GM23338 (cell line): ENCODE results near the gene CLASRP. TPM values are rescaled to one million over a fixed set of nuclear protein-coding genes. Genes with fewer than 3 reads are reported as not detected.
"Not testable (repeated sequence)": the region's sequence is repeated elsewhere in the genome, so short reads cannot be mapped to it uniquely, and the experiment has no call there.

Experiments
- ATAC-seq: fragments of 200-7000 bp; cut with Tn5 transposase; 3 replicates; pipeline ENCODE4 v1.9.1; 2020
- DNase-seq: peaks from one replicate; pipeline ENCODE4 v3.0.0-alpha.2; 2015; ENCODE audit warnings: low spot score
- H2AFZ ChIP-seq: fragments of 200-600 bp; sonication (generic); 2 replicates; pipeline ENCODE4 v1.8.0; 2016; ENCODE audit warnings: antibody characterized with exemption, mild to moderate bottlenecking, moderate library complexity
- H3F3A ChIP-seq: fragments of 200-600 bp; sonication (generic); replicated peaks from 2 replicates; pipeline ENCODE4 v1.8.0; 2017; ENCODE audit warnings: antibody characterized with exemption, mixed run types, low read depth
- H3K27ac ChIP-seq: fragments of 200-600 bp; sonication (generic); 2 replicates; pipeline ENCODE4 v1.6.1; 2016; ENCODE audit warnings: low read depth
- H3K27me3 ChIP-seq: fragments of 200-600 bp; sonication (generic); 2 replicates; pipeline ENCODE4 v1.8.0; 2016; ENCODE audit warnings: mild to moderate bottlenecking, mixed run types, moderate library complexity; ENCODE audit not compliant: insufficient read depth
- H3K36me3 ChIP-seq: fragments of 200-600 bp; sonication (generic); 2 replicates; pipeline ENCODE4 v1.8.0; 2016; ENCODE audit warnings: mild to moderate bottlenecking; ENCODE audit not compliant: insufficient read depth
- H3K4me1 ChIP-seq: fragments of 200-600 bp; sonication (generic); 2 replicates; pipeline ENCODE4 v1.8.0; 2016; ENCODE audit warnings: mild to moderate bottlenecking, moderate library complexity; ENCODE audit not compliant: insufficient read depth
- H3K4me2 ChIP-seq: fragments of 200-600 bp; sonication (generic); 2 replicates; pipeline ENCODE4 v1.7.1; 2017; ENCODE audit warnings: mixed run types
- H3K4me3 ChIP-seq: fragments of 200-600 bp; sonication (generic); 2 replicates; pipeline ENCODE4 v1.6.1; 2016; ENCODE audit warnings: mixed run types
- H3K79me2 ChIP-seq: fragments of 200-600 bp; sonication (generic); replicated peaks from 2 replicates; pipeline ENCODE4 v1.8.0; 2017; ENCODE audit warnings: mild to moderate bottlenecking; ENCODE audit not compliant: insufficient read depth
- H3K9me2 ChIP-seq: fragments of 200-600 bp; sonication (generic); 2 replicates; pipeline ENCODE4 v1.8.0; 2017; ENCODE audit not compliant: insufficient read depth
- H4K20me1 ChIP-seq: fragments of 200-600 bp; sonication (generic); replicated peaks from 2 replicates; pipeline ENCODE4 v1.8.0; 2017; ENCODE audit warnings: mild to moderate bottlenecking; ENCODE audit not compliant: insufficient read depth
- H3K27ac Mint-ChIP-seq: 2 replicates; pipeline ENCODE4 v1.8.0; 2020; ENCODE audit warnings: inconsistent platforms, mild to moderate bottlenecking, moderate library complexity, mixed read lengths
- H3K27me3 Mint-ChIP-seq: 3 replicates; pipeline ENCODE4 v1.8.0; 2022; ENCODE audit warnings: low read depth, mild to moderate bottlenecking, moderate library complexity, mixed read lengths, inconsistent platforms; ENCODE audit not compliant: insufficient read depth, poor library complexity
- H3K36me3 Mint-ChIP-seq: 3 replicates; pipeline ENCODE4 v1.8.0; 2021; ENCODE audit warnings: low read depth, mild to moderate bottlenecking, inconsistent platforms, moderate library complexity, mixed read lengths
- H3K4me1 Mint-ChIP-seq: 3 replicates; pipeline ENCODE4 v1.8.0; 2020; ENCODE audit warnings: mild to moderate bottlenecking, inconsistent platforms, mixed read lengths
- H3K4me3 Mint-ChIP-seq: 3 replicates; pipeline ENCODE4 v1.8.0; 2021; ENCODE audit warnings: moderate library complexity, mild to moderate bottlenecking, inconsistent platforms, mixed read lengths
- H3K9me3 Mint-ChIP-seq: 3 replicates; pipeline ENCODE4 v1.8.0; 2020; ENCODE audit warnings: moderate library complexity, mild to moderate bottlenecking, inconsistent platforms, mixed read lengths
- CREB1 ChIP-seq: fragments of 250-450 bp; sonication (Bioruptor Pico); IDR thresholded peaks from 2 replicates; pipeline ENCODE4 v1.5.0; 2020; ENCODE audit warnings: low read depth, mild to moderate bottlenecking, moderate library complexity
- CTCF ChIP-seq, 2 experiments: fragments of 200-600 bp in 1 of 2; sonication (generic) in 1 of 2; conservative IDR thresholded peaks; 2 replicates each; pipeline versions ENCODE4 v1.5.1 to v1.6.1; 2016 to 2017; ENCODE audit warnings: antibody characterized with exemption in 2 of 2, low read depth in 2 of 2, mild to moderate bottlenecking in 2 of 2, moderate library complexity in 1 of 2
- POLR2AphosphoS5 ChIP-seq: IDR thresholded peaks from 2 replicates; pipeline ENCODE4 v1.6.1; 2016; ENCODE audit warnings: antibody characterized with exemption, low read depth
- ZNF114 ChIP-seq: fragments of 250-450 bp; sonication (Bioruptor Pico); IDR thresholded peaks from 2 replicates; pipeline ENCODE4 v1.5.0; 2020; ENCODE audit warnings: mild to moderate bottlenecking, moderate library complexity
- ZNF462 ChIP-seq: fragments of 250-450 bp; sonication (Bioruptor Pico); IDR thresholded peaks from 2 replicates; pipeline ENCODE4 v1.5.0; 2020; ENCODE audit warnings: mild to moderate bottlenecking, moderate library complexity
- polyA plus RNA-seq: library from polyadenylated mRNA; unstranded; fragments of >200 nt; fragmentation: Nextera tagmentation; extraction: Ambion mirVana; gene quantifications from 2 replicates; pipeline ENCODE4 v1.2.1, GENCODE V29; 2016
- total RNA-seq: library from RNA; depleted of rRNA; stranded (reverse); fragments of >200 nt; shearing (Covaris generic); gene quantifications from 2 replicates; pipeline ENCODE4 v1.2.3, GENCODE V29; 2014

Gene CLASRP
- total and polyA plus RNA-seq, 2 experiments from 2014 or later: 27.1 to 78.7 TPM

- H3K4me3 Mint-ChIP-seq: not testable (repeated sequence)
Measured at GRCh38 chr19:44999131-44999925, 39.5 kb upstream of the CLASRP start.

GRCh38 chr19:45000665-45001064 is 38.2 kb upstream of the CLASRP start:
- not testable (repeated sequence) for ATAC-seq, H3K9me3 Mint-ChIP-seq, H3K36me3 Mint-ChIP-seq, H3K4me1 Mint-ChIP-seq, H3K4me1 ChIP-seq, H3K9me2 ChIP-seq, H3K36me3 ChIP-seq, H3F3A ChIP-seq, H3K79me2 ChIP-seq, H3K27me3 ChIP-seq, H3K27ac Mint-ChIP-seq, H3K27ac ChIP-seq, DNase-seq, H4K20me1 ChIP-seq
- Mint-ChIP-seq H3K4me3 (peak overlapping the region; percentile 57), H3K27me3 (peaks cover 22% of the 10 kb centered on the region)
- H3K4me3 ChIP-seq: peak overlapping the region; percentile 42; the same call in 1 of the 2 replicates
- H2AFZ ChIP-seq: peak overlapping the region; percentile 99
- peak overlapping the region; percentile 73 for H3K4me2 ChIP-seq

More at GRCh38 chr19:44999131-44999925, 39.5 kb upstream of the CLASRP start:
- not testable (repeated sequence) for H3K36me3 Mint-ChIP-seq, H3K36me3 ChIP-seq, H4K20me1 ChIP-seq, H3K4me3 ChIP-seq, H3K27ac Mint-ChIP-seq, H3K9me2 ChIP-seq, H2AFZ ChIP-seq, H3K27me3 ChIP-seq, H3K4me1 Mint-ChIP-seq, H3K4me2 ChIP-seq, H3F3A ChIP-seq, ATAC-seq, H3K4me1 ChIP-seq, H3K9me3 Mint-ChIP-seq, H3K79me2 ChIP-seq, DNase-seq, H3K27ac ChIP-seq
- peaks cover 20% of the 10 kb centered on the region for H3K27me3 Mint-ChIP-seq

- DNase-seq: peak; percentile 95
- Histone ChIP-seq H3K9me2 (no peaks in the 10 kb centered on the region), H2AFZ (peak within 1 kb of the TSS; percentile 99), H3F3A (peaks cover 7% of the 10 kb centered on the region; the same call in 1 of the 2 replicates), H3K4me2 (peak within 1 kb of the TSS; percentile 77), H3K79me2 (no peaks in the 10 kb centered on the region), H4K20me1 (no peaks in the 10 kb centered on the region), H3K27me3 (no peaks in the 10 kb centered on the region), H3K4me3 (peak within 1 kb of the TSS; percentile 87), H3K4me1 (0 out of 2 replicates have a peak, but pooled peaks cover 3% of the 10 kb centered on the region), H3K36me3 (no peaks in the 10 kb centered on the region), H3K27ac (peak within 1 kb of the TSS; percentile 84)
- no peaks in the 10 kb centered on the region; the same call in 2 of the 3 replicates for H3K36me3 Mint-ChIP-seq
- TF ChIP-seq ZNF462 (CRISPR knock-in tag) (no peak), ZNF114 (CRISPR knock-in tag) (no peak), CREB1 (CRISPR knock-in tag) (peak; percentile 98), CTCF (conservative IDR thresholded peaks at IDR 0.05; ENCODE audit: low read depth in 2 of 2) (no peak), POLR2AphosphoS5 (no peak)
- H3K27ac Mint-ChIP-seq: peak within 1 kb of the TSS; percentile 99
- peak; percentile 70 for ATAC-seq
- peak within 1 kb of the TSS; percentile 96 for H3K4me3 Mint-ChIP-seq
- H3K9me3 Mint-ChIP-seq: no peaks in the 10 kb centered on the region; the same call in 2 of the 3 replicates
- peaks cover 3% of the 10 kb centered on the region; the same call in 2 of the 3 replicates for H3K4me1 Mint-ChIP-seq
- H3K27me3 Mint-ChIP-seq: peaks cover 22% of the 10 kb centered on the region
Measured at GRCh38 chr19:45001087-45001739, 37.6 kb upstream of the CLASRP start, which contains the start of gene RELB. RELB (plus strand) TSS chr19:45001464; CDS start chr19:45001580, 116 bp downstream.
